ENCODE data around the gene NCKAP5. TPM values are rescaled to one million over a fixed set of nuclear protein-coding genes. Genes with fewer than 3 reads are reported as not detected.

Gene NCKAP5
- total and polyA plus RNA-seq, 2 donors (not counting 1 experiment from before 2014, with no cell fraction given): not detected

- no peaks in the 10 kb centered on the region for H3K36me3 ChIP-seq (replicated peaks in 1 of 2; ENCODE audit: control extremely low read depth in 1 of 2, control insufficient read depth in 1 of 2, extremely low read depth in 1 of 2, insufficient read depth in 2 of 2, low read length in 1 of 2)
- TF ChIP-seq CTCF (IDR thresholded peaks at IDR 0.05) (no peak), EZH2 (IDR thresholded peaks at IDR 0.05; ENCODE audit: borderline replicate concordance, insufficient read depth, low read depth, low read length, poor library complexity, severe bottlenecking) (no peak)
- CTCF ChIA-PET: no interaction called here
- Mint-ChIP-seq H3K4me3 (no peak overlapping the region), H3K27me3 (no peaks in the 10 kb centered on the region), H3K9me3 (ENCODE audit: insufficient read depth) (no peaks in the 10 kb centered on the region), H3K27ac (no peak overlapping the region), H3K4me1 (no peaks in the 10 kb centered on the region)
- H4K20me1 ChIP-seq (ENCODE audit: control insufficient read depth, insufficient read depth, low read length, poor library complexity, severe bottlenecking): no peaks in the 10 kb centered on the region
- H3K4me2 ChIP-seq (replicated peaks; ENCODE audit: low read depth, low read length, poor library complexity, severe bottlenecking): no peak overlapping the region
- H3K4me3 ChIP-seq (ENCODE audit: control extremely low read depth in 1 of 5, extremely low read depth in 1 of 5, insufficient read depth in 1 of 5, low read depth in 2 of 5, low read length in 4 of 5): no peak overlapping the region
- no peaks in the 10 kb centered on the region for H3K79me2 ChIP-seq (ENCODE audit: control insufficient read depth, insufficient read depth, low read length)
- no peak overlapping the region for H3K27ac ChIP-seq (ENCODE audit: low read length in 2 of 2)
- no peak for DNase-seq
- no peak for ATAC-seq (ENCODE audit: low read depth)
- H3K4me1 ChIP-seq (ENCODE audit: control insufficient read depth in 2 of 2, insufficient read depth in 2 of 2, low read length in 2 of 2): no peaks in the 10 kb centered on the region
- intact Hi-C loops (cut with micrococcal nuclease): no loop called here
- 92% methylated on average over 2 of the region's 2 CpGs for WGBS (ENCODE audit: insufficient coverage)
- no peak overlapping the region for H3K9ac ChIP-seq (ENCODE audit: low read length)
- POLR2A ChIA-PET: no interaction called here
- no peaks in the 10 kb centered on the region for H3K27me3 ChIP-seq (replicated peaks in 1 of 4; ENCODE audit: control extremely low read depth in 1 of 4, control insufficient read depth in 3 of 4, insufficient read depth in 4 of 4, low read length in 3 of 4)
- peaks cover 0 to 3% (median 0%) of the 10 kb centered on the region in 3 donors for H3K9me3 ChIP-seq (ENCODE audit: control extremely low read depth in 1 of 3, control insufficient read depth in 2 of 3, insufficient read depth in 1 of 3, low read length in 2 of 3)
- H2AFZ ChIP-seq (ENCODE audit: insufficient read depth, low read depth, low read length, poor library complexity, severe bottlenecking): no peak overlapping the region
Observed at GRCh38 chr2:133104871-133105270, 463.4 kb downstream of the NCKAP5 start.

GRCh38 chr2:133098787-133099186 lies 469.5 kb downstream of the NCKAP5 start:
- Histone ChIP-seq H3K79me2 (ENCODE audit: control insufficient read depth, insufficient read depth, low read length) (no peaks in the 10 kb centered on the region), H4K20me1 (ENCODE audit: control insufficient read depth, insufficient read depth, low read length, poor library complexity, severe bottlenecking) (no peaks in the 10 kb centered on the region), H3K4me1 (ENCODE audit: control insufficient read depth in 2 of 2, insufficient read depth in 2 of 2, low read length in 2 of 2) (no peaks in the 10 kb centered on the region), H2AFZ (ENCODE audit: insufficient read depth, low read depth, low read length, poor library complexity, severe bottlenecking) (no peak overlapping the region), H3K4me3 (ENCODE audit: control extremely low read depth in 1 of 5, extremely low read depth in 1 of 5, insufficient read depth in 1 of 5, low read depth in 2 of 5, low read length in 4 of 5) (no peak overlapping the region), H3K36me3 (replicated peaks in 1 of 2; ENCODE audit: control extremely low read depth in 1 of 2, control insufficient read depth in 1 of 2, extremely low read depth in 1 of 2, insufficient read depth in 2 of 2, low read length in 1 of 2) (no peaks in the 10 kb centered on the region), H3K27me3 (replicated peaks in 1 of 4; ENCODE audit: control extremely low read depth in 1 of 4, control insufficient read depth in 3 of 4, insufficient read depth in 4 of 4, low read length in 3 of 4) (no peaks in the 10 kb centered on the region), H3K9ac (ENCODE audit: low read length) (no peak overlapping the region), H3K9me3 (ENCODE audit: control extremely low read depth in 1 of 3, control insufficient read depth in 2 of 3, insufficient read depth in 1 of 3, low read length in 2 of 3) (peaks cover 0 to 6% (median 0%) of the 10 kb centered on the region in 3 donors), H3K4me2 (replicated peaks; ENCODE audit: low read depth, low read length, poor library complexity, severe bottlenecking) (no peak overlapping the region), H3K27ac (ENCODE audit: low read length in 2 of 2) (no peak overlapping the region)
- Mint-ChIP-seq H3K27me3 (no peaks in the 10 kb centered on the region), H3K9me3 (ENCODE audit: insufficient read depth) (peaks cover 2% of the 10 kb centered on the region), H3K4me3 (no peak overlapping the region), H3K27ac (no peak overlapping the region), H3K4me1 (no peaks in the 10 kb centered on the region)
- no peak for TF ChIP-seq CTCF (IDR thresholded peaks at IDR 0.05)
- no peak for TF ChIP-seq EZH2 (IDR thresholded peaks at IDR 0.05; ENCODE audit: borderline replicate concordance, insufficient read depth, low read depth, low read length, poor library complexity, severe bottlenecking)
- POLR2A ChIA-PET: no interaction called here
- WGBS (ENCODE audit: insufficient coverage): no CpG with 5 or more reads among the region's 1 CpG
- intact Hi-C loops (cut with micrococcal nuclease): no loop called here
- CTCF ChIA-PET: no interaction called here
- ATAC-seq (ENCODE audit: low read depth): no peak
- DNase-seq: no peak
